Neural progenitor cell (in vitro differentiated cells): ENCODE measurements around the gene CMTM1.

ENCODE experiments used
- CTCF ChIP-seq: fragments of 200-600 bp; sonication (generic); IDR thresholded peaks from 2 replicates; pipeline ENCODE4 v1.5.1; 2017; ENCODE audit warnings: antibody characterized with exemption, mild to moderate bottlenecking
- EZH2phosphoT487 ChIP-seq: fragments of 200-600 bp; sonication (generic); IDR thresholded peaks from 2 replicates; pipeline ENCODE4 v1.6.1; 2017; ENCODE audit warnings: antibody characterized with exemption

- no peak for TF ChIP-seq CTCF
- TF ChIP-seq EZH2phosphoT487 = no peak
These were observed 49.9 kb downstream of the CMTM1 start for GRCh38 chr16:66616169-66616568.
